Gastrocnemius medialis (tissue), 4 donors: ENCODE results near the gene ZBTB47. TPM values are rescaled to one million over a fixed set of nuclear protein-coding genes. Genes with fewer than 3 reads are reported as not detected.

Source experiments
- ATAC-seq, 2 donors: fragments of 150-250 bp; one replicate each; pipeline ENCODE4 v1.9.1; 2016
- DNase-seq, 2 donors: peaks; one replicate each; pipeline ENCODE4 v3.0.0-alpha.2; 2019
- H3K27ac ChIP-seq, 4 donors: fragments of 200-600 bp; sonication (generic); 1 replicate in 1 of 4; 2 replicates in 3 of 4; pipeline ENCODE4 v1.5.1; 2016 to 2018; ENCODE audit warnings: mild to moderate bottlenecking in 2 of 4, moderate library complexity in 1 of 4
- H3K27me3 ChIP-seq, 3 donors: fragments of 200-600 bp; sonication (generic) in 2 of 3; 1 replicate in 1 of 3; 2 replicates in 2 of 3; pipeline versions ENCODE4 v1.5.1 to v1.6.0; 2016 to 2019; ENCODE audit warnings: mild to moderate bottlenecking in 1 of 3, moderate library complexity in 1 of 3
- H3K36me3 ChIP-seq, 2 donors: fragments of 200-600 bp; sonication (generic) in 1 of 2; one replicate each; pipeline ENCODE4 v1.5.1; 2017 to 2018
- H3K4me1 ChIP-seq, 2 donors: fragments of 200-600 bp; sonication (generic) in 1 of 2; one replicate each; pipeline ENCODE4 v1.5.1; 2016 to 2017; ENCODE audit warnings: mild to moderate bottlenecking in 2 of 2
- H3K4me3 ChIP-seq, 4 donors: fragments of 200-600 bp; sonication (generic) in 3 of 4; 1 replicate in 1 of 4; 2 replicates in 3 of 4; pipeline ENCODE4 v1.5.1; 2016 to 2019; ENCODE audit warnings: mild to moderate bottlenecking in 2 of 4
- H3K9me3 ChIP-seq, 3 donors: fragments of 200-600 bp; sonication (generic) in 2 of 3; 1 replicate in 1 of 3; 2 replicates in 2 of 3; pipeline ENCODE4 v1.5.1; 2016 to 2019
- POLR2A ChIP-seq, 2 donors: fragments of 450-650 bp; IDR thresholded peaks; one replicate each; pipeline ENCODE4 v1.6.1; 2017; ENCODE audit warnings: antibody characterized with exemption in 2 of 2, mild to moderate bottlenecking in 2 of 2, moderate library complexity in 2 of 2
- in situ Hi-C, 4 donors: fragments of 200-750 bp; cut with MboI; loops; one replicate each; pipeline versions ENCODE4 v1.15.0 to v1.8.0; 2017; ENCODE audit warnings: low sequenced_read_pairs in 4 of 4
- intact Hi-C: fragments of 100-400 bp; cut with DNase I; formaldehyde crosslinking; loops from one replicate; pipeline ENCODE4 v1.15.1; 2023; ENCODE audit warnings: low total_unique reads
- total RNA-seq, 4 donors: library from RNA; depleted of rRNA; stranded (reverse); fragments of >200 nt; gene quantifications; one replicate each; pipeline versions ENCODE4 v1.1.0 to v1.2.3, GENCODE V29; 2016
- TF ChIP-seq, protein P1 (sequence below), 5 experiments: fragments of 450-650 bp in 3 of 5; fragments of 200-600 bp in 2 of 5; sonication (generic) in 2 of 5; IDR thresholded peaks in 4 of 5; conservative IDR thresholded peaks in 1 of 5; 1 replicate in 4 of 5; 2 replicates in 1 of 5; pipeline ENCODE4 v1.5.1; 2016 to 2019; ENCODE audit warnings: antibody characterized with exemption in 5 of 5, mild to moderate bottlenecking in 3 of 5, moderate library complexity in 3 of 5

ZBTB47 gene
- total RNA-seq, result 100 to 1,000 TPM; 141 to 256 (median 167) TPM

DNA sequence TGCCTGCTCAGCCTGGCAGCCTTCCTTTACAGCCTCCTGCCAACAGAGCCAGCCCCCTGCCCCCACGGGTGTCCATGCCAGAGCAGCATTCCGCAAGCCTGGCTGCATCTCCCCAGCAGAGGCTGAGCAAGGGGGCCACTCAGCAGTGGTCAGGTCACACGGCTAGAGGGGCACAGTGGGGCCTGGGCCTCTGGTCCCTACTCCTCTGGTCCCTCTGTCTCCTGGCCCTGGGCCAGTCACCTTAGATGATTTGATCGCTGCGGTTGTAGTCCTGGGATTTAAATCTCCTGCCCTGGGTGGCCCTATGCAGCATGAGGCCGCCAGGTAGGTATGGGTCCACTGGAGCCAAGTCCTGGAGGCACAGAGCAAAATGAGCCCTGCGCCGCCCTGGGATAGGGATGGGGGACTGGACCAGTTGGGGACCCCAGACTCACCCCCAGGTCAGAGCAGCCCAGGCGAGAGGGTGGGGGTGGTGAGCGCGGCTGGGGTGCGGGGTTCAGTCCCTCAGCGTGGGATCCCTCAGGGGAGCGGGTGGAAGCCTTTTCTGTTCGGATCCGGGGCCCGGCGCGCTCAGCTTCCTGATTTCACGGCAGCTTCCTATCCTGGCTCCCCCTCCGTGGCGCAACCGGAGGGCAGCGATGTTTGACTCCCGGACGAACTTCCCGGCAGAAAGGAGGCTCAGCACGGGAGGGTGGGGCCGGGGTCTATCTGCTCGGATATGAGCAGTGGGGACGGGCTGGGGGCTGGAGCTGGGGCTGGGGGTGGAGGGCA lies at the start of gene ZBTB47:
ZBTB47 (plus strand) TSS at position 138 of the 771 bp plus-strand sequence. CDS start 4,659 bp downstream, outside the sequence.
- H3K4me3 ChIP-seq, result peak within 1 kb of the TSS; percentile 68 to 99 (median 73)
- peaks cover 0 to 7% of the 10 kb centered on the region in 2 donors for H3K36me3 ChIP-seq
- H3K9me3 ChIP-seq, result no peaks in the 10 kb centered on the region
- in situ Hi-C loops, result loop anchor here in 2 of 4 donors (10.0 kb wide), 1 partner anchor 91 kb away; no protein-coding TSS in a partner anchor
- DNase-seq (peak in 1 of 2 donors; percentile 63), ATAC-seq (peak; percentile 17 to 25)
- no peak for TF ChIP-seq POLR2A (IDR thresholded peaks at IDR 0.05)
- TF ChIP-seq, protein P1, sequence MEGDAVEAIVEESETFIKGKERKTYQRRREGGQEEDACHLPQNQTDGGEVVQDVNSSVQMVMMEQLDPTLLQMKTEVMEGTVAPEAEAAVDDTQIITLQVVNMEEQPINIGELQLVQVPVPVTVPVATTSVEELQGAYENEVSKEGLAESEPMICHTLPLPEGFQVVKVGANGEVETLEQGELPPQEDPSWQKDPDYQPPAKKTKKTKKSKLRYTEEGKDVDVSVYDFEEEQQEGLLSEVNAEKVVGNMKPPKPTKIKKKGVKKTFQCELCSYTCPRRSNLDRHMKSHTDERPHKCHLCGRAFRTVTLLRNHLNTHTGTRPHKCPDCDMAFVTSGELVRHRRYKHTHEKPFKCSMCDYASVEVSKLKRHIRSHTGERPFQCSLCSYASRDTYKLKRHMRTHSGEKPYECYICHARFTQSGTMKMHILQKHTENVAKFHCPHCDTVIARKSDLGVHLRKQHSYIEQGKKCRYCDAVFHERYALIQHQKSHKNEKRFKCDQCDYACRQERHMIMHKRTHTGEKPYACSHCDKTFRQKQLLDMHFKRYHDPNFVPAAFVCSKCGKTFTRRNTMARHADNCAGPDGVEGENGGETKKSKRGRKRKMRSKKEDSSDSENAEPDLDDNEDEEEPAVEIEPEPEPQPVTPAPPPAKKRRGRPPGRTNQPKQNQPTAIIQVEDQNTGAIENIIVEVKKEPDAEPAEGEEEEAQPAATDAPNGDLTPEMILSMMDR (IDR thresholded peaks at IDR 0.05 in 4 of 5, conservative IDR thresholded peaks at IDR 0.05 in 1 of 5), result no peak
- intact Hi-C loops, result loop anchor here (1.0 to 2.0 kb wide), 5 partner anchors 32 to 91 kb away; partner anchors contain the start of genes KLHL40 and NKTR
- H3K4me1 ChIP-seq, result peaks cover 44 to 46% of the 10 kb centered on the region in 2 donors
- H3K27me3 ChIP-seq, result no peaks in the 10 kb centered on the region
- peak within 1 kb of the TSS; percentile 87 to 100 (median 98) for H3K27ac ChIP-seq

GRCh38 chr3:42605546-42606173 lies 47.8 kb upstream of the ZBTB47 start:
- H3K27me3 ChIP-seq, result no peaks in the 10 kb centered on the region
- TF ChIP-seq, protein P1 (IDR thresholded peaks at IDR 0.05 in 4 of 5, conservative IDR thresholded peaks at IDR 0.05 in 1 of 5), result no peak
- ATAC-seq (peak; percentile 77), DNase-seq (no peak)
- H3K4me3 ChIP-seq, result peak overlapping the region in 1 of 4 donors; percentile 7
- peak overlapping the region; percentile 69 to 99 (median 84) for H3K27ac ChIP-seq
- no peaks in the 10 kb centered on the region for H3K9me3 ChIP-seq
- in situ Hi-C loops, result no loop called here
- H3K36me3 ChIP-seq, result no peaks in the 10 kb centered on the region
- H3K4me1 ChIP-seq, result peaks cover 61 to 65% of the 10 kb centered on the region in 2 donors
- intact Hi-C loops, result no loop called here

GRCh38 chr3:42608581-42608980 lies 44.9 kb upstream of the ZBTB47 start:
- H3K36me3 ChIP-seq, result no peaks in the 10 kb centered on the region
- ATAC-seq (peak in 1 of 2 donors; percentile 26), DNase-seq (peak in 1 of 2 donors; percentile 57)
- H3K4me1 ChIP-seq, result peaks cover 69 to 81% of the 10 kb centered on the region in 2 donors
- in situ Hi-C loops, result no loop called here
- H3K9me3 ChIP-seq, result no peaks in the 10 kb centered on the region
- H3K4me3 ChIP-seq, result no peak overlapping the region
- peak overlapping the region; percentile 60 to 96 (median 74) for H3K27ac ChIP-seq
- TF ChIP-seq, protein P1 (IDR thresholded peaks at IDR 0.05 in 4 of 5, conservative IDR thresholded peaks at IDR 0.05 in 1 of 5), result no peak
- no peak for TF ChIP-seq POLR2A (IDR thresholded peaks at IDR 0.05)
- H3K27me3 ChIP-seq, result no peaks in the 10 kb centered on the region
- intact Hi-C loops, result no loop called here

DNA sequence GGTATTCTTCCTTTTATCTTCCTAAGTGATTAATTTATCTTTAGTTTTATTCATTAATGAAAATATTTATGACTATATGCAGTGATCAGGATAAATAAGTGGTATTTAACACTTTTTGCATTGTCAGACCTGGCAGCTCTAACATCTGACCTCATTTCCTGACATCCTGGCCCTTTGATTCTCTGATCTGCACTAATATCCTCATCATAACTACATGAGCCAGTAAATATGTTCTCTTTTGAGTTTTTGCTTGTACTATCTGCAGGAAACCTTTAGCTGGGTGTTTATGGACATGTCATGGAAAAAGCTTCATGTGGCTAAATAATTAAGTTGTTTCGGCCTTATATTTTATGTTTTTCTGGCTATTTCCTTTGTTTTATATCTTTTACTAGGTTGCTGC lies 42.5 kb upstream of the ZBTB47 start:
- DNase-seq (no peak), ATAC-seq (no peak)
- H3K27ac ChIP-seq, result peak overlapping the region; percentile 60 to 96 (median 74)
- no peaks in the 10 kb centered on the region for H3K27me3 ChIP-seq
- no peak overlapping the region for H3K4me3 ChIP-seq
- intact Hi-C loops (no loop called here), in situ Hi-C loops (no loop called here)
- H3K4me1 ChIP-seq, result peaks cover 71 to 81% of the 10 kb centered on the region in 2 donors
- no peaks in the 10 kb centered on the region for H3K9me3 ChIP-seq
- H3K36me3 ChIP-seq, result no peaks in the 10 kb centered on the region
- TF ChIP-seq, protein P1 (IDR thresholded peaks at IDR 0.05 in 4 of 5, conservative IDR thresholded peaks at IDR 0.05 in 1 of 5), result no peak
- TF ChIP-seq POLR2A (IDR thresholded peaks at IDR 0.05), result no peak
